Stomach (tissue), 9 donors: ENCODE measurements around the gene SLC27A4. TPM values are rescaled to one million over a fixed set of nuclear protein-coding genes. Genes with fewer than 3 reads are reported as not detected.
A peak's percentile ranks its signal among the peaks of the same experiment; 100 is the strongest.

Experiments used
- DNase-seq, 2 donors: peaks; one replicate each; pipeline versions ENCODE4 v3.0.0 to v3.0.0-alpha.2; 2013 to 2019
- H3K27ac ChIP-seq, 5 donors: fragments of 200-600 bp in 4 of 5; sonication (generic) in 4 of 5; one replicate each; pipeline ENCODE4 v1.5.1; 2013 to 2019; ENCODE audit warnings: mild to moderate bottlenecking in 1 of 5, moderate library complexity in 1 of 5
- H3K27me3 ChIP-seq, 3 donors: fragments of 200-600 bp; sonication (generic); one replicate each; pipeline ENCODE4 v1.5.1; 2017 to 2019; ENCODE audit warnings: mixed run types in 1 of 3
- H3K36me3 ChIP-seq, 4 donors: fragments of 200-600 bp; sonication (generic); 1 replicate in 3 of 4; 2 replicates in 1 of 4; pipeline ENCODE4 v1.5.1; 2016 to 2019
- H3K4me1 ChIP-seq, 4 donors: fragments of 200-600 bp; sonication (generic); one replicate each; pipeline ENCODE4 v1.5.1; 2016 to 2019
- H3K4me3 ChIP-seq, 4 donors: fragments of 200-600 bp; sonication (generic) in 3 of 4; one replicate each; pipeline ENCODE4 v1.5.1; 2016 to 2019; ENCODE audit warnings: mild to moderate bottlenecking in 1 of 4
- H3K9me3 ChIP-seq, 4 donors: fragments of 200-600 bp; sonication (generic); one replicate each; pipeline ENCODE4 v1.5.1; 2016 to 2019
- EP300 ChIP-seq: sonication (generic); formaldehyde crosslinking; IDR thresholded peaks from one replicate; pipeline ENCODE4 v1.6.1; 2017; ENCODE audit warnings: antibody characterized with exemption
- POLR2A ChIP-seq, 4 donors: fragments of 450-650 bp; IDR thresholded peaks; one replicate each; pipeline ENCODE4 v1.6.1; 2016; ENCODE audit warnings: antibody characterized with exemption in 4 of 4, control low read depth in 2 of 4, mild to moderate bottlenecking in 1 of 4, moderate library complexity in 1 of 4
- POLR2AphosphoS5 ChIP-seq, 3 donors: sonication (generic); formaldehyde crosslinking; IDR thresholded peaks; one replicate each; pipeline ENCODE4 v1.6.1; 2016; ENCODE audit warnings: antibody characterized with exemption in 3 of 3
- WGBS, 5 donors: extraction: QIAGEN DNeasy Blood & Tissue Kit in 3 of 5; methylation state at CpG; one replicate each; pipeline versions ENCODE4 v1.1.5 to v1.1.7; 2013 to 2018; 5-methylcytosine and 5-hydroxymethylcytosine counted together
- intact Hi-C: fragments of 100-400 bp; cut with DNase I; formaldehyde crosslinking; loops from one replicate; pipeline ENCODE4 v1.15.1; 2023; ENCODE audit warnings: low total_unique reads
- polyA plus RNA-seq, 3 donors: library from polyadenylated mRNA; stranded (reverse); fragments of 200-250 nt; gene quantifications; one replicate each; pipeline ENCODE4 v1.2.3, GENCODE V29; 2013
- total RNA-seq, 5 donors: library from RNA; depleted of rRNA; stranded (reverse); fragments of >200 nt; gene quantifications; one replicate each; pipeline versions ENCODE4 v1.1.0 to v1.2.3, GENCODE V29; 2014 to 2016
- TF ChIP-seq, protein P1 (sequence below), 7 experiments: fragments of 450-650 bp in 4 of 7; fragments of 200-600 bp in 3 of 7; sonication (generic) in 3 of 7; IDR thresholded peaks; one replicate each; pipeline ENCODE4 v1.5.1; 2016 to 2019; ENCODE audit warnings: antibody characterized with exemption in 7 of 7, control low read depth in 2 of 7, mild to moderate bottlenecking in 1 of 7
- donor health status: healthy with polysubstance abuse.
- donor health status: Bipolar disorder and iron deficiency.
- donor health status: healthy.

The SLC27A4 gene
- total and polyA plus RNA-seq, 8 donors: 6.0 to 200 (median 21.2) TPM

DNA sequence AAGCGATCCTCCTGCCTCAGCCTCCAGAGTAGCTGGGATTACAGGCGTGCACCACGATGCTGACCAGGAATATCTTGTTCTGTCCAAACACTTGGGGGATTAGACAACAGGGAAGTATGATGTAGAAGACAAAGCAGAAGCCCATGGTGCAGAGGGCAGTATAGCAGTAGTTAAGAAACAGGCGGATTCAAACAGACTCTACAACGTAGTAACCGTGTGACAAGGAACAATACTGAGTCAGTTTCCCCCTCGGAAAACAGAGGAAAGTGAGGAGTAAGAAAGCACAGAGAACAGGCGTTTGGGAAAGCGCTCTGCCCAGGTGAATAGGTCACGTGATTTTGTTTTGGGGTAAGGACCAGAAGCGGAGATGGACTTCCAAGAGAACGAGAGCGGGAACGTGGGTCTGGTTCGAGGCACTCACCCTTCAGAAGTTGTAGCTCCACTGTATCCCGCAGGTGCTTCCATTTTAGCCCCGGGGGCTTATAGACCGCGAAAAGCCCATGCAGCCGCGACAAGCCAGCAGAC is 18.4 kb upstream of the SLC27A4 start:
- 1 to 2% (median 1%) methylated on average over 21 of the region's 21 CpGs for WGBS, 5 donors
- TF ChIP-seq, protein P1, sequence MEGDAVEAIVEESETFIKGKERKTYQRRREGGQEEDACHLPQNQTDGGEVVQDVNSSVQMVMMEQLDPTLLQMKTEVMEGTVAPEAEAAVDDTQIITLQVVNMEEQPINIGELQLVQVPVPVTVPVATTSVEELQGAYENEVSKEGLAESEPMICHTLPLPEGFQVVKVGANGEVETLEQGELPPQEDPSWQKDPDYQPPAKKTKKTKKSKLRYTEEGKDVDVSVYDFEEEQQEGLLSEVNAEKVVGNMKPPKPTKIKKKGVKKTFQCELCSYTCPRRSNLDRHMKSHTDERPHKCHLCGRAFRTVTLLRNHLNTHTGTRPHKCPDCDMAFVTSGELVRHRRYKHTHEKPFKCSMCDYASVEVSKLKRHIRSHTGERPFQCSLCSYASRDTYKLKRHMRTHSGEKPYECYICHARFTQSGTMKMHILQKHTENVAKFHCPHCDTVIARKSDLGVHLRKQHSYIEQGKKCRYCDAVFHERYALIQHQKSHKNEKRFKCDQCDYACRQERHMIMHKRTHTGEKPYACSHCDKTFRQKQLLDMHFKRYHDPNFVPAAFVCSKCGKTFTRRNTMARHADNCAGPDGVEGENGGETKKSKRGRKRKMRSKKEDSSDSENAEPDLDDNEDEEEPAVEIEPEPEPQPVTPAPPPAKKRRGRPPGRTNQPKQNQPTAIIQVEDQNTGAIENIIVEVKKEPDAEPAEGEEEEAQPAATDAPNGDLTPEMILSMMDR (IDR thresholded peaks at IDR 0.05): no peak
- TF ChIP-seq EP300 (no peak), POLR2A (IDR thresholded peaks at IDR 0.05) (no peak), POLR2AphosphoS5 (IDR thresholded peaks at IDR 0.05) (no peak)
- DNase-seq: no peak
- intact Hi-C loops: no loop called here
- Histone ChIP-seq H3K36me3 (peaks cover 21 to 58% (median 50%) of the 10 kb centered on the region in 4 donors), H3K4me3 (peak overlapping the region; percentile 78 to 97 (median 92)), H3K4me1 (peaks cover 20 to 38% (median 38%) of the 10 kb centered on the region in 4 donors), H3K9me3 (no peaks in the 10 kb centered on the region), H3K27me3 (no peaks in the 10 kb centered on the region), H3K27ac (peak overlapping the region; percentile 87 to 96 (median 92))

DNA sequence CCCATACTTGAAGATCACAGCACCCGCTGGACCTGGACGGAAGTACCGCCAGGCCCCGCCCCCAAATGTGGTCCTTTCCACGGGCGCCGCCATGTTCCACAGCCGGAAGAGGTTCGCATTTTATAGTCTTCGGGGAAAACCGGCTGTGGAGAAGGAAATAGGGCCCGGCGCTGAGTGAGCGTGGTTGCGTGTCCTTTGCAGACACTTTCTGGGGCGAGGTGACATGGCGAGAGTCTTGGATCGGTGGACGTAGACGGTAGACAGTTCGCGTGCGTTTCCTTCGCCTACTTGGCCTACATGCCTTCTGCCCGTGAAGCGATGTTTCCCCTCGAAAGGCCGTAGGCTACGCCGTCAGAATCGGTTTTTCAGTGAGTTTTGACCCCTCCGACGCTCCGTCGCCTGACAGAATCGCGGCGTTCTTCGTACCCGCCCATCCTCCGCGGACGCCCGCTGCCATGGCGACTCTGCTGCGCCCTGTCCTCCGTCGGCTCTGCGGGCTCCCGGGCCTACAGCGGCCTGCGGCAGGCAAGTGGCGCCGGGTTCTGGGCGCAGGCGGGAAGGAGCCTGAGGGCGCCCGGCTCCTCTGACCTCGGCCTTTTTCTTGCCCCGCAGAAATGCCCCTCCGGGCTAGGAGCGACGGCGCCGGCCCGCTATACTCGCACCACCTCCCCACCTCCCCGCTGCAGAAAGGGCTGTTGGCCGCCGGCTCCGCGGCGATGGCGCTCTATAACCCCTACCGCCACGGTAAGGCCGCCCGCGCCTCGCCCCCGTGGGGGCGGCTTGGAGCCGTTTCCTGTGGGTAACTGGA is 17.7 kb upstream of the SLC27A4 start, which contains the start of the genes COQ4 and TRUB2:
Gene COQ4, plus strand, starts transcription at position 436 of the 808 bp plus-strand sequence. Its CDS starts 20 bp downstream, at position 456.
Gene TRUB2, minus strand, starts transcription at position 44 of the 808 bp plus-strand sequence. Its CDS starts 39 bp downstream, at position 5.
- intact Hi-C loops: no loop called here
- 0 to 1% (median 0%) methylated on average over 38 to 83 of the region's 83 CpGs for WGBS, 5 donors
- peak within 1 kb of the TSS; percentile 87 to 96 (median 92) for H3K27ac ChIP-seq
- H3K36me3 ChIP-seq: peaks cover 19 to 58% (median 50%) of the 10 kb centered on the region in 4 donors
- no peaks in the 10 kb centered on the region for H3K27me3 ChIP-seq
- H3K9me3 ChIP-seq: no peaks in the 10 kb centered on the region
- TF ChIP-seq POLR2A (IDR thresholded peaks at IDR 0.05): no peak
- TF ChIP-seq POLR2AphosphoS5 (IDR thresholded peaks at IDR 0.05): peak; percentile 46 to 66 (median 48)
- TF ChIP-seq, protein P1 (IDR thresholded peaks at IDR 0.05): peak in 1 of 7 experiments; percentile 18
- no peak for TF ChIP-seq EP300
- peak; percentile 95 to 98 for DNase-seq
- peaks cover 20 to 38% (median 38%) of the 10 kb centered on the region in 4 donors for H3K4me1 ChIP-seq
- H3K4me3 ChIP-seq: peak within 1 kb of the TSS; percentile 78 to 97 (median 92)

DNA sequence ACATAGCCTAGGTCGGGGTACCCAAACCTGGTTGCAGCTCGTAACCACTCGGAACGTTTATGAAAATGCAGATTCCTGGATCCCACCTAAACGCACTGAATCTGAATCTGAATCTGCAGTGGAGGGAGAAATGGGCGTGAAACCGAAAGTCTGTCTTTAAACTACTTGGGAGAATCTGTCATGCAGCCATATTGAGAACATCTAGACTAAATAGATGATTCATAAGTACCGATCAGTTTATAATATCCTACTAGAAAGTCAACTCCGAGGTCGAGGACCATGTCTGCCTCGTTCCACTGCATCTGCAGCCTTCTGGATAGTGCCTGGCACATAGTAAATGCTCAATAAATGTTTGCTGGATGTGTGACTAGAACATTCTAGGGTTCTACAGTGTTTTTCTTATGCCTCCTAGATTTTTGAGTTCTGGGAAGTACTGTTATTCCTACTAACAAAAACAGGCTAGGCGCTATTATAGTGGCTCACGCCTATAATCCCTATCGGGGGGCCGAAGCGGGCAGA is 17.1 kb upstream of the SLC27A4 start:
- intact Hi-C loops: no loop called here
- 21 to 25% (median 22%) methylated on average over 16 of the region's 16 CpGs for WGBS, 5 donors
- peaks cover 20 to 38% (median 38%) of the 10 kb centered on the region in 4 donors for H3K4me1 ChIP-seq
- H3K27ac ChIP-seq: peak overlapping the region; percentile 87 to 96 (median 92)
- no peak for DNase-seq
- H3K36me3 ChIP-seq: peaks cover 23 to 58% (median 50%) of the 10 kb centered on the region in 4 donors
- H3K9me3 ChIP-seq: no peaks in the 10 kb centered on the region
- H3K4me3 ChIP-seq: peak overlapping the region; percentile 78 to 97 (median 92)
- H3K27me3 ChIP-seq: no peaks in the 10 kb centered on the region
- TF ChIP-seq EP300 (no peak), POLR2A (IDR thresholded peaks at IDR 0.05) (no peak), POLR2AphosphoS5 (IDR thresholded peaks at IDR 0.05) (no peak)
- TF ChIP-seq, protein P1 (IDR thresholded peaks at IDR 0.05): no peak

DNA sequence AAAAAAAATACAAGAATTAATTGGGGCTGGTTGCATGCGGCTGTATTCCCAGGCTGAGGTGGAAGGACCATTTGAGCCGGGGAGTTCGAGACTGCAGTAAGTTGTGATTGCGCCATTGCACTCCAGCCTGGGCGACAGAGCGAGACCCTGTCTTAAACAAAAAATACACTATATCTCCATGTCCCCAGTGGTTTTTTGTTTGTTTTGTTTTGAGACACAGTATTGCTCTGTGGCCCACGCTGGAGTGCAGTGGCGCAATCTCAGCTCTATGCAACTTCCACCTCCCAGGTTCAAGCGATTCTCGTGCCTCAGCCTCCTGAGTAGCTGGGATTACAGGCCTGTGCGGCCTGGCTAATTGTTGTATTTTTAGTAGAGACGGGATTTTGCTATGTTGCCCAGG is 16.5 kb upstream of the SLC27A4 start:
- 81 to 87% (median 83%) methylated on average over 12 of the region's 12 CpGs for WGBS, 5 donors
- Histone ChIP-seq H3K4me3 (peak overlapping the region; percentile 78 to 97 (median 92)), H3K4me1 (peaks cover 20 to 40% (median 38%) of the 10 kb centered on the region in 4 donors), H3K27me3 (no peaks in the 10 kb centered on the region), H3K9me3 (no peaks in the 10 kb centered on the region), H3K27ac (peak overlapping the region in 2 of 5 donors; percentile 87 to 92), H3K36me3 (peaks cover 24 to 58% (median 50%) of the 10 kb centered on the region in 4 donors)
- TF ChIP-seq, protein P1 (IDR thresholded peaks at IDR 0.05): no peak
- no peak for TF ChIP-seq EP300
- TF ChIP-seq POLR2AphosphoS5 (IDR thresholded peaks at IDR 0.05): no peak
- TF ChIP-seq POLR2A (IDR thresholded peaks at IDR 0.05): no peak
- no peak for DNase-seq
- intact Hi-C loops: no loop called here
